Suprapubic skin (tissue), 4 donors: ENCODE measurements around the gene GZF1. TPM values are rescaled to one million over a fixed set of nuclear protein-coding genes. Genes with fewer than 3 reads are reported as not detected.

Experiments used
- DNase-seq, 2 donors: peaks; one replicate each; pipeline ENCODE4 v3.0.0-alpha.2; 2019; ENCODE audit warnings: low spot score in 2 of 2
- H3K27ac ChIP-seq: fragments of 200-600 bp; sonication (generic); one replicate; pipeline ENCODE4 v1.5.1; 2019
- H3K27me3 ChIP-seq: fragments of 200-600 bp; sonication (generic); one replicate; pipeline ENCODE4 v1.5.1; 2019
- H3K36me3 ChIP-seq: fragments of 200-600 bp; sonication (generic); one replicate; pipeline ENCODE4 v1.5.1; 2019
- H3K4me1 ChIP-seq: fragments of 200-600 bp; sonication (generic); one replicate; pipeline ENCODE4 v1.5.1; 2019
- H3K4me3 ChIP-seq: fragments of 200-600 bp; sonication (generic); one replicate; pipeline ENCODE4 v1.5.1; 2019; ENCODE audit warnings: mild to moderate bottlenecking
- H3K9me3 ChIP-seq: fragments of 200-600 bp; sonication (generic); one replicate; pipeline ENCODE4 v1.5.1; 2019
- CTCF ChIP-seq, 2 donors: fragments of 200-600 bp in 1 of 2; fragments of 450-650 bp in 1 of 2; sonication (generic) in 1 of 2; IDR thresholded peaks; one replicate each; pipeline ENCODE4 v1.5.1; 2016 to 2019; ENCODE audit warnings: antibody characterized with exemption in 2 of 2, mild to moderate bottlenecking in 1 of 2, moderate library complexity in 1 of 2
- EP300 ChIP-seq: sonication (generic); formaldehyde crosslinking; IDR thresholded peaks from one replicate; pipeline ENCODE4 v1.6.1; 2017; ENCODE audit warnings: antibody characterized with exemption
- POLR2A ChIP-seq, 2 donors: fragments of 450-650 bp; IDR thresholded peaks; one replicate each; pipeline ENCODE4 v1.6.1; 2017; ENCODE audit warnings: antibody characterized with exemption in 2 of 2, mild to moderate bottlenecking in 2 of 2, moderate library complexity in 2 of 2
- POLR2AphosphoS5 ChIP-seq, 3 donors: sonication (generic); formaldehyde crosslinking; IDR thresholded peaks; one replicate each; pipeline ENCODE4 v1.6.1; 2017; ENCODE audit warnings: antibody characterized with exemption in 3 of 3
- WGBS: methylation state at CpG from one replicate; pipeline ENCODE4 v1.1.5; 2018; 5-methylcytosine and 5-hydroxymethylcytosine counted together
- total RNA-seq, 4 donors: library from RNA; depleted of rRNA; stranded (reverse); fragments of >200 nt; gene quantifications; one replicate each; pipeline ENCODE4 v1.1.0, GENCODE V29; 2016

GZF1 gene
- total RNA-seq, 4 donors from 2014 or later = 11.1 to 19.1 (median 15.2) TPM

- peaks cover 5% of the 10 kb centered on the region for H3K4me1 ChIP-seq
- no peak overlapping the region for H3K4me3 ChIP-seq
- H3K27ac ChIP-seq = no peak overlapping the region
- H3K36me3 ChIP-seq = no peaks in the 10 kb centered on the region
- no peaks in the 10 kb centered on the region for H3K9me3 ChIP-seq
- TF ChIP-seq EP300 (no peak), CTCF (IDR thresholded peaks at IDR 0.05) (no peak), POLR2A (IDR thresholded peaks at IDR 0.05) (no peak), POLR2AphosphoS5 (IDR thresholded peaks at IDR 0.05) (no peak)
- no peak for DNase-seq
- WGBS = 95% methylated on average over 5 of the region's 5 CpGs
- H3K27me3 ChIP-seq = no peaks in the 10 kb centered on the region
Measured at GRCh38 chr20:23336476-23336875, 25.5 kb upstream of the GZF1 start.

- peaks cover 5% of the 10 kb centered on the region for H3K4me1 ChIP-seq
- H3K27me3 ChIP-seq = no peaks in the 10 kb centered on the region
- no peak for DNase-seq
- no peak for TF ChIP-seq POLR2AphosphoS5 (IDR thresholded peaks at IDR 0.05)
- TF ChIP-seq POLR2A (IDR thresholded peaks at IDR 0.05) = no peak
- no peak for TF ChIP-seq CTCF (IDR thresholded peaks at IDR 0.05)
- no peak for TF ChIP-seq EP300
- H3K4me3 ChIP-seq = no peak overlapping the region
- H3K9me3 ChIP-seq = no peaks in the 10 kb centered on the region
- no peaks in the 10 kb centered on the region for H3K36me3 ChIP-seq
- no peak overlapping the region for H3K27ac ChIP-seq
Measured at GRCh38 chr20:23337312-23337711, 24.7 kb upstream of the GZF1 start.

- no peak for DNase-seq
- H3K36me3 ChIP-seq = no peaks in the 10 kb centered on the region
- H3K9me3 ChIP-seq = no peaks in the 10 kb centered on the region
- no peak for TF ChIP-seq EP300
- no peak for TF ChIP-seq POLR2A (IDR thresholded peaks at IDR 0.05)
- no peak for TF ChIP-seq CTCF (IDR thresholded peaks at IDR 0.05)
- no peak for TF ChIP-seq POLR2AphosphoS5 (IDR thresholded peaks at IDR 0.05)
- WGBS = 78% methylated on average over 13 of the region's 13 CpGs
- H3K4me1 ChIP-seq = peaks cover 5% of the 10 kb centered on the region
- no peaks in the 10 kb centered on the region for H3K27me3 ChIP-seq
- H3K27ac ChIP-seq = no peak overlapping the region
- H3K4me3 ChIP-seq = no peak overlapping the region
Measured at GRCh38 chr20:23339986-23340385, 22.0 kb upstream of the GZF1 start.

- WGBS = 20% methylated on average over 9 of the region's 9 CpGs
- no peaks in the 10 kb centered on the region for H3K36me3 ChIP-seq
Measured at GRCh38 chr20:23340524-23340923, 21.5 kb upstream of the GZF1 start.

GRCh38 chr20:23341073-23341472, 20.9 kb upstream of the GZF1 start:
- no peak for DNase-seq
- H3K27ac ChIP-seq = no peak overlapping the region
- no peaks in the 10 kb centered on the region for H3K27me3 ChIP-seq
- H3K9me3 ChIP-seq = no peaks in the 10 kb centered on the region
- peaks cover 5% of the 10 kb centered on the region for H3K4me1 ChIP-seq
- 68% methylated on average over 2 of the region's 2 CpGs for WGBS
- H3K36me3 ChIP-seq = no peaks in the 10 kb centered on the region
- no peak for TF ChIP-seq POLR2AphosphoS5 (IDR thresholded peaks at IDR 0.05)
- H3K4me3 ChIP-seq = no peak overlapping the region

More at GRCh38 chr20:23340524-23340923, 21.5 kb upstream of the GZF1 start:
- peaks cover 5% of the 10 kb centered on the region for H3K4me1 ChIP-seq
- H3K27me3 ChIP-seq = no peaks in the 10 kb centered on the region
- H3K27ac ChIP-seq = no peak overlapping the region
- no peaks in the 10 kb centered on the region for H3K9me3 ChIP-seq
- no peak overlapping the region for H3K4me3 ChIP-seq
- TF ChIP-seq CTCF (IDR thresholded peaks at IDR 0.05) (peak; percentile 65 to 69), POLR2A (IDR thresholded peaks at IDR 0.05) (no peak)
- DNase-seq = peak in 1 of 2 donors; percentile 81

GRCh38 chr20:23343590-23343989, 18.4 kb upstream of the GZF1 start:
- WGBS = 100% methylated on average over 1 of the region's 1 CpG
- peak in 1 of 2 donors; percentile 4 for DNase-seq
- TF ChIP-seq CTCF (IDR thresholded peaks at IDR 0.05) = no peak
- no peak for TF ChIP-seq POLR2AphosphoS5 (IDR thresholded peaks at IDR 0.05)
- TF ChIP-seq EP300 = no peak
- no peak for TF ChIP-seq POLR2A (IDR thresholded peaks at IDR 0.05)
- no peak overlapping the region for H3K27ac ChIP-seq
- H3K4me3 ChIP-seq = no peak overlapping the region
- no peaks in the 10 kb centered on the region for H3K36me3 ChIP-seq
- no peaks in the 10 kb centered on the region for H3K9me3 ChIP-seq
- H3K27me3 ChIP-seq = no peaks in the 10 kb centered on the region
- H3K4me1 ChIP-seq = no peaks in the 10 kb centered on the region
